Measurements from ENCODE around the gene GRIK3.

Gene GRIK3

DNA sequence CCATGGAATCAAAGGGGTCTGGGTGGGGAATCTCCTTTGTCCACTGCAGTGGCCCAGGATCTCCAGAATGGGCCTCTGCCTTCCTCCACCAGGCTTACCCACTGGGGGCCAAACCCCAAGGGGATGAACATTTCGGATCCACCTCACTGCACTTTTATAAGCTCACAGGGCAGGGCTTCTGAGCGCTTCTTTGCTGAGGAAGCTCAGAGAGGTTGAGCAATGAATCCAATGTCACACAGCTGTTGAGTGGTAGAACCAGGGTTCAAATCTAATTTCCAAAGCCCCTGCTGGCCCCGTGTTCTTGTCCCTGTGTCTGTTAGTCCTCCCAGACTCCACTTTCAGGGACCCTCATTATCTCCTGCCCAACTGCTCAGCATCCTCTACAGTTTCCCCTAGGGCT is 250.8 kb downstream of the GRIK3 start:
- no peak for DNase-seq (ENCODE audit: low spot score)
- ChIA-PET CTCF (no interaction called here), POLR2A (ENCODE audit: low non-redundant PET) (no interaction called here)
- TF ChIP-seq CTCF (conservative IDR thresholded peaks at IDR 0.05; ENCODE audit: low read depth), result no peak
- no peak overlapping the region for H3K27ac ChIP-seq

GRCh38 chr1:36782785-36783184 is 251.5 kb downstream of the GRIK3 start:
- no peak for TF ChIP-seq CTCF (conservative IDR thresholded peaks at IDR 0.05; ENCODE audit: low read depth)
- ChIA-PET POLR2A (ENCODE audit: low non-redundant PET) (no interaction called here), CTCF (interaction anchor here (0.6 kb wide), 1 partner anchor 249 kb away, joined by 4 read pairs; no protein-coding TSS in a partner anchor)
- no peak overlapping the region for H3K27ac ChIP-seq
- DNase-seq (ENCODE audit: low spot score), result no peak

- no peak overlapping the region for H3K27ac ChIP-seq
- CTCF ChIA-PET, result interaction anchor here (0.5 kb wide), 1 partner anchor 48 kb away, joined by 3 read pairs; no protein-coding TSS in a partner anchor
- DNase-seq (ENCODE audit: low spot score), result no peak
- POLR2A ChIA-PET (ENCODE audit: low non-redundant PET), result no interaction called here
- no peak for TF ChIP-seq CTCF (conservative IDR thresholded peaks at IDR 0.05; ENCODE audit: low read depth)
Measured at GRCh38 chr1:36782085-36782484, 252.2 kb downstream of the GRIK3 start.

DNA sequence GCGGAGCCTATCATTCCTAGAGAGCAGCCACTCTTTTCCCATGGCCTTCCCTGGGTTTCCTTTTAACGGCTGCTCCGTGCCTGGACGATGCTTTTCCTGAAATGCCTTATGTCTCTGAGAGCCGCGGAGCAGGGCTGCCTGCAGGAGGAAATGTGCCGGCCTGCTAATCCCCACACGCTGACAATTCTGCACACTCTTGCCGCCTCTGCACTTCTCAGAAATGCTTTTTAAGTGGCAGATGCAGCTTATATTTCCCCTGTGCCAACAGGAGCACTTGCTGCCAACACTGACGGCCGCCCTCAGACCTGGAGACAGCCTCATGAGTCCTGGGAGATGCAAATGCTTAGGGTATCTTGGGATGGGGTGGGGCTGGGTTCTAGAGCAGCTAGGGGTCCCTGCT is 253.2 kb downstream of the GRIK3 start:
- no peak overlapping the region for H3K27ac ChIP-seq
- CTCF ChIA-PET, result interaction anchor here (0.9 kb wide), 1 partner anchor 205 kb away, joined by 5 read pairs; no protein-coding TSS in a partner anchor
- no peak for TF ChIP-seq CTCF (conservative IDR thresholded peaks at IDR 0.05; ENCODE audit: low read depth)
- no peak for DNase-seq (ENCODE audit: low spot score)
- POLR2A ChIA-PET (ENCODE audit: low non-redundant PET), result no interaction called here

DNA sequence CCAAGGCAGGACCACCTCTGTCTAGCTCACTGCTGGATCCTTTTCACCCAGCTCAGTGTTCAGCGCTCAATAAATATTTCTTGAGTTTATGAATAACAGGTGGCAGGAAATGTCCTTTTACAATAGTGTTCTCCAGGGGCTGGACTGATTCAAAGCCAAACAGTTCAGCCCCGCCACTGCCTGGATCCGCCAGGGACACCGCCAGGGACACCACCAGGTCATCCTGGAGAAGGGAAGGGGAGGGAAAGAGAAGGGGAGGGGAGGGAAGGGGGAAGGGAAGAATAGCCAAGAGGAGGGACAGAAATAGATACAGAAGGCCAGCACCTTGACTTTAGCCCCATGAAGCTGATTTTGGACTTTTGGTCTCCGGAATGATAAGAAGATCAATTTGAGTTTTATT is 255.6 kb downstream of the GRIK3 start:
- no peak overlapping the region for H3K27ac ChIP-seq
- CTCF ChIA-PET, result interaction anchor here (0.7 to 1.0 kb wide), 3 partner anchors 43 to 1837 kb away, joined by 3 to 5 read pairs (median 3); no protein-coding TSS in a partner anchor
- POLR2A ChIA-PET (ENCODE audit: low non-redundant PET), result no interaction called here
- DNase-seq (ENCODE audit: low spot score), result no peak
- no peak for TF ChIP-seq CTCF (conservative IDR thresholded peaks at IDR 0.05; ENCODE audit: low read depth)

DNA sequence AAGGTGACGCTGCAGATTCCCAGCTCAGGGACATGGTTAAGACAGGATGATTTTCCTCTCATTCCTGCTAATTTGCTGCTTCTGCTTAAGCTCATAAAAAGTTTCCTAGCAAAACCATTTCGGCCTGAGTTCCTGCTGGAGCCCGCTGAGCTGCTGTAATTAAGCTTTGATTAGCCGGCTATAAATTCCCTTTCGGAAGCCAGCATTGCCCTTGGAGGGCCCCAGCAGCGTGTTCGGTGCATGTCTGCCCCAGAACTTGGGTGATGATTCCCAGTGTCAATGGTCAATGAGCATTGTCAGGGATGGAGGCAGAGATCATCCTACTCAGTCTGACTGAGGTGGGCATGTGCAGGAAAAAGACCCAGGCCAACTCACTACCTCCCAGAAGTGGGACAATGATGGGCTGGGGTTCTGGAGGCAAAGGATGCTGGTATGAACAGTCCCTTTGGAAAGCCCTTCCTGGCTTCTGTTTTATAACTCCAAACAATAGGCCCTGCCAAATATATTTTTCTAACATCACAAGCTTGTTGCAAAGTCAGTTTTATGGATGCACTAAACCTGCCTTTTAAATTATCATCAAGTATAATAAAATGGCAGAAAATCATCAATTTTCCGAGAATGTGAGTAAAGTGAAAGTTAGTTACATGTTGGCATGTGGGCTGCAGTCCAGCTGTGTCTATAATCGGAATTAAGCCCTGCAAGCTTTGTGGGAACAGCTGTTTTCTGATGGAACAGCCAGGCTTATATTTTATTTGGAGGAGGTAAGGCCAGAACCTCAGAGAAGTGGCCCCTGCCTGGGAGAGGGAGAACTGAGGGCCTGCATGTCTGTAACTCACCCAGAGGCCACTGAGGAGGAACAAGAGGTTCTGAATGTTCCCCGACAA is 257.1 kb downstream of the GRIK3 start:
- H3K27ac ChIP-seq, result no peak overlapping the region
- ChIA-PET POLR2A (ENCODE audit: low non-redundant PET) (no interaction called here), CTCF (no interaction called here)
- no peak for TF ChIP-seq CTCF (conservative IDR thresholded peaks at IDR 0.05; ENCODE audit: low read depth)
- DNase-seq (ENCODE audit: low spot score), result no peak
